D341Med (cell line): Measurements from ENCODE around the gene SEL1L2.
"Not testable (repeated sequence)": the region's sequence is repeated elsewhere in the genome, so short reads cannot be mapped to it uniquely, and the experiment has no call there.

ENCODE experiments used
- DNase-seq: peaks from one replicate; pipeline ENCODE4 v3.0.0; 2012; ENCODE audit warnings: low spot score

SEL1L2 gene

GRCh38 chr20:13990465-13990864, at the start of gene SEL1L2:
Gene SEL1L2, minus strand, starts transcription at chr20:13990614. Its CDS starts 80 bp downstream, at chr20:13990534.
- DNase-seq = no peak

GRCh38 chr20:14036567-14036966, 46.2 kb upstream of the SEL1L2 start:
- no peak for DNase-seq

GRCh38 chr20:14033310-14033709, 42.9 kb upstream of the SEL1L2 start:
- no peak for DNase-seq

- DNase-seq = no peak
Observed at GRCh38 chr20:14030991-14031390, 40.6 kb upstream of the SEL1L2 start.

DNA sequence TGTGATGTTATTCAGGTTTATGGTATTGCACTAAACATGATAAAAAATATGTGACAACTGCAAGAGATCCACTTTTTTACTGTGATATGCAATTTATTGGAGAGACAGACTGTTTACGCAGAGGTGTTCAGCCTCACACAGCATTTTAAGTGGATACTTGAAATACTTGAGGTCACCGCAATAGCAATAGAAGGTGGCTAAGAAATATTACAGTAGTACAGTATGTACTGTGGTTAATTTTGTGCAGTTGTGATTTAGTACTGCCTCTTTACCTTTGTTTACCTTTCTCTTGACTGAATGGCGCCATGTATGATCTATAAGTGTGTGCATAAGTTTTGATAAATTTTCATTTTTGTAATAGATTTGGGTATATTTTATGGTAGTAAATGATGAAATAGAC, 22.3 kb upstream of the SEL1L2 start:
- DNase-seq = no peak

- no peak for DNase-seq
Observed at GRCh38 chr20:14009208-14009607, 18.8 kb upstream of the SEL1L2 start.

DNA sequence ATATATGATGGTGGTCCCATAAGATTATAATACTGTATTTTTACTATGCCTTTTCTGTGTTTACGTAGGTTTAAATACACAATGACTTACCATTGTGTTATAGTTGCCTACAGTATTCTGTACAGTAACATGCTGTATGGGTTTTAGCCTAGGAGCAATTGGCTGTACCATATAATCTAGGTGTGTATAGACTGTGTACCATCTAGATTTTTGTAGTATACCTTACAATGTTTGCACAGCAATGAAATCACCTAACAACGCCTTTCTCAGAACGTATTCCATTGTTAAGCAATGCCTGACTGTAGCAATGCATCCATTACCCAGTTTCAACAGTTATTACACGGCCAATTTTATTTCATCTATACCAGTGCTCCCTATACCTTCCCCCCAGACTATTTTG, 15.6 kb upstream of the SEL1L2 start:
- no peak for DNase-seq

DNA sequence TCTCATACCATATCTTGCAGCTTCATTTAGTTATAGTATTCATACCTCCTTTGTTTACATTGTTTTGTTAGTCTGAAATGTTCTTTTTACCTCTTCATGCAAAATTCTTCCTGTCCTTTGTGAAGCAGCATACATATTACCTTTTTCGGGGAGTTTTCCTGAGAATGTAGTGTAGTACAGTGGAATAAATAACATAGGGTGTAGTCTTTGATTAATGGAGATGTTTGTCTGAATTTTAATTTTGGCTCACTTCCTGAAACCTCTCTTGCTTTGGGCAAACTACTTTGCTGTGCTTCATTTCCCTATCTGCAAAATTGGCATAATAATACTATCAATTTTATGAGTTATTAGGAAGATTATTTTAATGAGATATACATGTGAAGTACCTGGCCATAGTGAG, 10.5 kb upstream of the SEL1L2 start:
- DNase-seq = no peak

- no peak for DNase-seq
Observed at GRCh38 chr20:13996265-13996664, 5.9 kb upstream of the SEL1L2 start.

GRCh38 chr20:13995841-13996240, 5.4 kb upstream of the SEL1L2 start:
- DNase-seq = peak; percentile 86

GRCh38 chr20:13995086-13995665, 4.8 kb upstream of the SEL1L2 start, which contains the start of gene MACROD2:
Gene MACROD2, plus strand, starts transcription at chr20:13995516.
- peak; percentile 98 for DNase-seq

GRCh38 chr20:13991955-13992354, 1.5 kb upstream of the SEL1L2 start:
- DNase-seq = not testable (repeated sequence)

GRCh38 chr20:13991311-13991710, 897 bp upstream of the SEL1L2 start:
- no peak for DNase-seq

DNA sequence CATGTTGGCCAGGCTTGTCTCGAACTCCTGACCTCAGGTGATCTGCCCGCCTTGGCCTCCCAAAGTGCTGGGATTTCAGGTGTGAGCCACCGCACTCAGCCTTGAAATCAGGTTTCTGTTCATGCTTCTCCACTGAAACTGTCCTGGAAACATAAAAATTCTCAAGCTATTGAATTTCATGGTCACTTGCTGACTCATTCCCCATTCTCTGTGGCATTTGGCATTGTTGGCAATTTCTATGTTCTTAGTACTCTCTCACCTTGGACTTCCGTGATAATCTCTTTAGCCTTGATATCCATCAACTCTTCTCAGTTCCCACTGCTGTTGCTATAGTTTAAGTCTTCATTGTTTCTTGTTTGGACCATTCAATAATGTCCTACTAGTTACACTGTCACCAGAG, 6.2 kb downstream of the SEL1L2 start:
- DNase-seq = no peak

- no peak for DNase-seq
Observed at GRCh38 chr20:13960525-13960924, 29.9 kb downstream of the SEL1L2 start.

DNA sequence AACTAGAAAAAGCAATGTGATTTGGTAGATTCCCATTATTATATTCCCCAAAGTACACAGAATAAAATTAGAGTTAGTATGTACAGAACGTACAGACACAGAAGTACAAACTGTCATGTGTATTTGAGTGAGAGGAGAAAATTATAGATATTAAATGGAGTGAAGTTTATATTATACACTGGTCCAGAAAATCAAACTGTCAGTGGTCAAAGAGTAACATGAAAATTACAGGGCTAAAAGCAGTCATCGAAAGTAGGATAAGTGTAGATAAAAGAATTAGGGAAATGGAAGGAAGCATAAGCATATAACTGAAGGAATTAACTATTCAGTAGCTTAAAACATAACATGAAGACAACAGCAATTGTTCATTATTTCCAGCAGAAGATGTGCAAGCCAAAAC, 30.3 kb downstream of the SEL1L2 start:
- DNase-seq = no peak

- no peak for DNase-seq
Observed at GRCh38 chr20:13953227-13953626, 37.2 kb downstream of the SEL1L2 start.

GRCh38 chr20:13947719-13948118, 42.7 kb downstream of the SEL1L2 start:
- no peak for DNase-seq

GRCh38 chr20:13941031-13941430, 49.4 kb downstream of the SEL1L2 start:
- no peak for DNase-seq

GRCh38 chr20:13936781-13937576, 53.4 kb downstream of the SEL1L2 start:
- DNase-seq = no peak

- no peak for DNase-seq
Observed at GRCh38 chr20:13934992-13935894, 55.2 kb downstream of the SEL1L2 start.

- DNase-seq = no peak
Observed at GRCh38 chr20:13930281-13930680, 60.1 kb downstream of the SEL1L2 start.

DNA sequence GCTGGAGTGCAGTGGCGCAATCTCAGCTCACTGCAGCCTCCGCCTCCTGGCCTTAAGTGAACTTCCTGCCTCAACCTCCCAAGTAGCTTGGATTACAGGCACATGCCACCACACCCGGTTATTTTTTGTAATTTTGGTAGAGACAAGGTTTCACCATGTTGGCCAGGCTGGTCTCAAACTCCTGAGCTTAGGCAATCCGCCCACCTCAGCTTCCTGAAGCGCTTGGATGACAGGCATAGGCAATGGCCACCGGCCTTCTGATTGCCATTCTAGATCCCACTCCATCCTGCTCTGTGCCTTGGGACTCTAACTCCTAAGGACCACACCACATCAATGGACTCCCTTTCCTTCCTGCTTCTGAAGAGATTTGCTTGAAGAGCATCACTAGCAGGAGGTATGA, 60.6 kb downstream of the SEL1L2 start:
- no peak for DNase-seq
